Mucosa of rectum (tissue), 2 donors: ENCODE data around the gene FNDC8.
"Not testable (repeated sequence)": the region's sequence is repeated elsewhere in the genome, so short reads cannot be mapped to it uniquely, and the experiment has no call there.

Source experiments
- H3K27ac ChIP-seq, 2 donors: one replicate each; pipeline ENCODE4 v1.7.0; 2013; ENCODE audit warnings: inconsistent platforms in 2 of 2, low read depth in 2 of 2, low read length in 2 of 2
- H3K27me3 ChIP-seq, 2 donors: one replicate each; pipeline ENCODE4 v1.7.0; 2013; ENCODE audit warnings: low read length in 2 of 2; ENCODE audit not compliant: control insufficient read depth in 2 of 2, insufficient read depth in 2 of 2
- H3K36me3 ChIP-seq, 2 donors: one replicate each; pipeline ENCODE4 v1.7.0; 2013; ENCODE audit warnings: low read length in 2 of 2; ENCODE audit not compliant: control insufficient read depth in 2 of 2, insufficient read depth in 2 of 2
- H3K4me1 ChIP-seq, 2 donors: one replicate each; pipeline ENCODE4 v1.7.0; 2013; ENCODE audit warnings: low read length in 2 of 2, mild to moderate bottlenecking in 1 of 2; ENCODE audit not compliant: control insufficient read depth in 2 of 2, insufficient read depth in 2 of 2
- H3K4me3 ChIP-seq, 2 donors: one replicate each; pipeline ENCODE4 v1.7.0; 2013; ENCODE audit warnings: low read length in 2 of 2
- H3K9ac ChIP-seq, 2 donors: one replicate each; pipeline ENCODE4 v1.7.0; 2013; ENCODE audit warnings: low read length in 2 of 2, low read depth in 1 of 2, mild to moderate bottlenecking in 1 of 2
- H3K9me3 ChIP-seq, 2 donors: one replicate each; pipeline ENCODE4 v1.7.0; 2013; ENCODE audit warnings: low read length in 2 of 2; ENCODE audit not compliant: control insufficient read depth in 2 of 2
- donor health status: healthy.
- donor health status: Normal muscosa, but diverticular disease.

The FNDC8 gene

GRCh38 chr17:35083071-35083470 lies 38.3 kb upstream of the FNDC8 start:
- Histone ChIP-seq H3K27me3 (no peaks in the 10 kb centered on the region), H3K27ac (no peak overlapping the region), H3K4me1 (peaks cover 30 to 53% of the 10 kb centered on the region in 2 donors)

DNA sequence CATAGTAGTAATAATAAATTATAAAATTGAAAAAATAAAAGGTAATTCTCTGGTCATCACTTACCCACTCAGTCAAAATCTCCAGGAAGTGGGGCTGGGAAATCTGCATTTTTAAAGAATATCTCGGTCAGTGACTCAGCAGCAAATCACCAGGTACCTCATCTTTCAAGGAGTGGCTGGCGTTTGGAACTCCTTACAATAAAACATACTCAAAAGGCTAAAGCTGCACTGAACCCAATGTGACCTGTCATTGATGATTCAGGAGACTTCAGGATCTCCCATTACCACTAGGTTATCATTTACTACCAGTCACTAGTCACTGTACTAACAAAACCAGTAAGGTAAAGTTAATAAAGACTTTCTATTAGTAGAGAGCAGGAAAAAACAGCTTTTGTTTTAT lies 36.4 kb upstream of the FNDC8 start:
- H3K4me1 ChIP-seq: peaks cover 33 to 55% of the 10 kb centered on the region in 2 donors
- no peaks in the 10 kb centered on the region for H3K36me3 ChIP-seq
- H3K27me3 ChIP-seq: no peaks in the 10 kb centered on the region
- H3K4me3 ChIP-seq: no peak overlapping the region
- peak overlapping the region in 1 of 2 donors; percentile 8 for H3K9ac ChIP-seq
- no peaks in the 10 kb centered on the region for H3K9me3 ChIP-seq
- no peak overlapping the region for H3K27ac ChIP-seq

More at GRCh38 chr17:35083071-35083470, 38.3 kb upstream of the FNDC8 start:
- H3K4me3 ChIP-seq: no peak overlapping the region
- no peaks in the 10 kb centered on the region for H3K36me3 ChIP-seq
- no peaks in the 10 kb centered on the region for H3K9me3 ChIP-seq
- no peak overlapping the region for H3K9ac ChIP-seq

GRCh38 chr17:35086164-35086563 lies 35.3 kb upstream of the FNDC8 start:
- Histone ChIP-seq H3K9ac (no peak overlapping the region), H3K27ac (peak overlapping the region in 1 of 2 donors; percentile 99), H3K27me3 (no peaks in the 10 kb centered on the region), H3K4me1 (peaks cover 29 to 48% of the 10 kb centered on the region in 2 donors), H3K9me3 (no peaks in the 10 kb centered on the region), H3K4me3 (no peak overlapping the region), H3K36me3 (no peaks in the 10 kb centered on the region)

DNA sequence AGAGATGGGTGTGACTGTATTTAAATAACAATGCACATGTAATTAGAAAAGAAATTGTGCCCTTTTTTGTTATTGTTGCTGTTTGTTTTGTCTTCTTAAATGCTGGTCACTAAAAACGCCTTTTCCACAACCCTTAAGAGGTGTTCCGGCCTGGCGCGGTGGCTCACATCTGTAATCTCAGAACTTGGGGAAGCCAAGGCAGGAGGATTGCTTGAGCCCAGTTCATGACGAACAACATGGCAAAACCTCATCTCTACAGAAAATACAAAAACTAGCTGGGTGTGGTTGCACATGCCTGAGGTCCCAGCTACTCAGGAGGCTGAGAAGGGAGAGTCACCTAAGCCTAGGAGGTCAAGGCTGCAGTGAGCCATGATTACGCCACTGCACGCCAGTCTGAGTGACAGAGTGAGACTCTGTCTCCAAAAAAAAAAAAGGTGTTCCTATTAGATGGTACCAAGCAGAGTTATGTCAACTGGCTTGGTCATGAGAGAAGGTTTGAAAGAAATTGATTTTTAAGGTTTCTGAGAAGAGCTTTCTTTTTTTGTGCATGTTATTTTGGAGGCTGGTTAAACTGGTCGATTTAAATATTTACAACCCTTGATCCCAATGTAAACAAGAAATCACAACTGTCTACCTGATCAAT lies 34.4 kb upstream of the FNDC8 start:
- Histone ChIP-seq H3K4me3 (peak overlapping the region; percentile 88 to 94), H3K36me3 (no peaks in the 10 kb centered on the region), H3K4me1 (peaks cover 27 to 47% of the 10 kb centered on the region in 2 donors), H3K9ac (peak overlapping the region; percentile 92 to 98), H3K27me3 (no peaks in the 10 kb centered on the region), H3K27ac (peak overlapping the region; percentile 99), H3K9me3 (no peaks in the 10 kb centered on the region)

GRCh38 chr17:35087731-35088355 lies 33.6 kb upstream of the FNDC8 start:
- Histone ChIP-seq H3K4me3 (peak overlapping the region; percentile 88 to 94), H3K9ac (peak overlapping the region; percentile 92 to 98), H3K4me1 (peaks cover 22 to 40% of the 10 kb centered on the region in 2 donors), H3K36me3 (no peaks in the 10 kb centered on the region), H3K27me3 (no peaks in the 10 kb centered on the region), H3K9me3 (no peaks in the 10 kb centered on the region), H3K27ac (peak overlapping the region; percentile 99)

- Histone ChIP-seq H3K9ac (peak overlapping the region; percentile 92 to 98), H3K27ac (peak overlapping the region; percentile 99), H3K9me3 (no peaks in the 10 kb centered on the region), H3K4me3 (peak overlapping the region; percentile 88 to 94), H3K27me3 (no peaks in the 10 kb centered on the region), H3K4me1 (peaks cover 22 to 40% of the 10 kb centered on the region in 2 donors), H3K36me3 (no peaks in the 10 kb centered on the region)
Observed at GRCh38 chr17:35088356-35088880, 33.0 kb upstream of the FNDC8 start.

- no peaks in the 10 kb centered on the region for H3K36me3 ChIP-seq
- no peaks in the 10 kb centered on the region for H3K27me3 ChIP-seq
- H3K27ac ChIP-seq: peak overlapping the region; percentile 99
- no peaks in the 10 kb centered on the region for H3K9me3 ChIP-seq
- peaks cover 22 to 40% of the 10 kb centered on the region in 2 donors for H3K4me1 ChIP-seq
- peak overlapping the region; percentile 88 to 94 for H3K4me3 ChIP-seq
- H3K9ac ChIP-seq: peak overlapping the region; percentile 92 to 98
Observed at GRCh38 chr17:35088881-35089585, 32.4 kb upstream of the FNDC8 start.

DNA sequence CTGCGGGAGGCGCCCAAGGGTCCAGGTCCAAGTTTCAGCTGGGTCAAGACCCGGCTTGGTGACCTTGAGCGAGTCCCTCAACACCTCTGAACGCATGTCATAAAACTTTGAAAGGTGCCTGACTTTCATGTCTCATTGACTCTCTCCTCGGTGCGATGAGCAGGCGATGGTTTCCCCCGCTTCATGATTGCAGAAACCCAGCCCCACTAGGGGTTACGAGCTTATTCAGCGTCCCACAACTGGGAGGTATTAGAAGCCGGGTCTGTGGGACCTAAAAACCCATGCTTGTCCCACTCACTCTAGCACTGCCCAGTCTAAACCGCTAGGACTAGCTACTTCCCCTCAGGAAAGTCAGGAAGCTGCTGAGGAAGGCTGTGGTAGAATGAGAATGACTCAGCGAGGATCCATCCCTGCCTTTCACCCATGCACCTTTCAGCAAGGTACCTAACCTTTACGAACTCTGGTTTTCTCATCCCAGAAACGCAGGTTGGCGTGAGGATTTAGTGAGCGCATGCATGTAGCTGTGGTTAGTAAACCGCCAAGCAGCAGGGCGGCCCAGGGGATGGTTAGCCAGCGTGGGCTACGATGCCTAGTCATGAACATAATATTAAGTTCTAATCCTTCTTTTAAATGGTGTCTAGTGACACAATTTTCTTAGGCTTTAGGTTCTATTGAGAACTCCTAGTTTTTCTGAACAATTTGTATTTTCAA lies 31.7 kb upstream of the FNDC8 start:
- peak overlapping the region; percentile 79 to 80 for H3K9ac ChIP-seq
- no peaks in the 10 kb centered on the region for H3K27me3 ChIP-seq
- H3K36me3 ChIP-seq: no peaks in the 10 kb centered on the region
- peaks cover 22 to 39% of the 10 kb centered on the region in 2 donors for H3K4me1 ChIP-seq
- H3K27ac ChIP-seq: peak overlapping the region; percentile 55 to 77
- H3K9me3 ChIP-seq: no peaks in the 10 kb centered on the region
- H3K4me3 ChIP-seq: peak overlapping the region; percentile 59 to 82

DNA sequence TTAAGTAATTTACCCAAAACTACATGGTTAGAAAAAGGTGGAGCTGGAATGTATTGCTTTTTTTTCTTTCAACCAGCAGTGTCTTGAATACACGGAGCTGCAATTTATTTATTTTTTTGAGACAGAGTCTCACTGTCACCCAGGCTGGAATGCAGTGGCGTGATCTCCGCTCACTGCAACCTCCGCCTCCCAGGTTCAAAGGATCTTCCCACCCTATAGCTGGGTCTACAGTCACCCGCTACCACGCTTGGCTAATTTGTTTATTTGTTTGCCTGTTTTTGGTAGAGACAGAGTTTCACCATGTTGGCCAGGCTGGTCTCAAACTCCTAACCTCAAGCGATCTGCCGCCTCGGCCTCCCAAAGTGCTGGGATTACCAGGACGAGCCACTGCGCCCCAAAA lies 30.7 kb upstream of the FNDC8 start:
- H3K36me3 ChIP-seq, H3K27me3 ChIP-seq, H3K9me3 ChIP-seq, H3K9ac ChIP-seq, H3K4me3 ChIP-seq, H3K27ac ChIP-seq: not testable (repeated sequence)
- H3K4me1 ChIP-seq: peaks cover 20 to 29% of the 10 kb centered on the region in 2 donors
